Activated CD8-positive, alpha-beta T cell treated with anti-CD3 and anti-CD28 coated beads, Interleukin-2, amount 10 ng/mL, durations not matched to agents 7 days and 5 days (primary cell): ENCODE data around the gene JMJD1C. TPM values are rescaled to one million over a fixed set of nuclear protein-coding genes. Genes with fewer than 3 reads are reported as not detected.

Experiments
- ATAC-seq: fragments of 150-1000 bp; cut with Tn5 transposase; one replicate; pipeline ENCODE4 v1.10.0; 2021; ENCODE audit warnings: moderate library complexity
- CTCF ChIA-PET: fragments of 350-600 bp; sonication (Branson Sonifier 250); formaldehyde crosslinking; loops from one replicate; lab custom pipeline; 2021; ENCODE audit warnings: antibody characterized with exemption; lab: Charles Lee
- POLR2A ChIA-PET: fragments of 350-600 bp; sonication (Branson Sonifier 250); formaldehyde crosslinking; loops from one replicate; lab custom pipeline; 2021; ENCODE audit warnings: antibody characterized with exemption; lab: Charles Lee
- DNase-seq: peaks from one replicate; pipeline ENCODE4 v3.0.0-alpha.2; 2020
- H3K27ac Mint-ChIP-seq: one replicate; pipeline ENCODE4 v1.8.0; 2021; ENCODE audit warnings: mild to moderate bottlenecking, mixed read lengths
- H3K27me3 Mint-ChIP-seq: one replicate; pipeline ENCODE4 v1.8.0; 2021; ENCODE audit warnings: low read depth, mixed read lengths
- H3K36me3 Mint-ChIP-seq: one replicate; pipeline ENCODE4 v1.8.0; 2021; ENCODE audit warnings: low read depth, mixed read lengths
- H3K4me1 Mint-ChIP-seq: one replicate; pipeline ENCODE4 v1.8.0; 2021; ENCODE audit warnings: low read depth, mixed read lengths
- H3K4me3 Mint-ChIP-seq: one replicate; pipeline ENCODE4 v1.8.0; 2021; ENCODE audit warnings: mild to moderate bottlenecking, mixed read lengths
- H3K9me3 Mint-ChIP-seq: one replicate; pipeline ENCODE4 v1.8.0; 2022; ENCODE audit warnings: mixed read lengths; ENCODE audit not compliant: insufficient read depth
- total RNA-seq, 2 experiments: library from RNA; stranded (reverse); gene quantifications; one replicate each; pipeline ENCODE4 v1.2.3, GENCODE V29; 2021

JMJD1C gene
- total RNA-seq, 2 experiments from 2014 or later: 63.0 to 65.1 TPM

DNA sequence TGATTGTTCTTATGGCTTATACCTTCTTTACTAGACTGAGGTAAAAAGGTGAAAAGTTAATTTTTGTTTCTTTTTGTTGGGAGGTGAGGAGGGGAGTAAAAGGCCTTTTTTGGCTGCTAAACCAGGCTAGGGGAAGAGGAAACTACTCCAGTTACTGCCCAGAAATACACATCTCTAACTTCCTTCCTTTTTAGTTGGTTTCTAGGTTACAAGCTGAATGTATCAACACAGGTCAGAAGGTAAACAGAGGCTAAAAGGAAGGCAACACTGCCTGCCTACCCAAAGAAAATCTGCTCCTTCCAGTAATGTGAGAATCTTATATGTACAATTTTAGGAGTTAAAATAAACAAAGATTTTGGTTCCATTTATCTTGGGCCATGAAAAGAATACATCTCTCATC is 192.2 kb downstream of the JMJD1C start:
- H3K9me3 Mint-ChIP-seq: no peaks in the 10 kb centered on the region
- H3K27ac Mint-ChIP-seq: peak overlapping the region; percentile 79
- ChIA-PET CTCF (interaction anchor here (0.7 to 2.5 kb wide), 8 partner anchors 11 to 444 kb away, joined by 3 to 6 read pairs (median 3); no protein-coding TSS in a partner anchor), POLR2A (no interaction called here)
- H3K4me1 Mint-ChIP-seq: peaks cover 25% of the 10 kb centered on the region
- ATAC-seq (peak; percentile 31), DNase-seq (no peak)
- peaks cover 3% of the 10 kb centered on the region for H3K36me3 Mint-ChIP-seq
- H3K27me3 Mint-ChIP-seq: no peaks in the 10 kb centered on the region
- peak overlapping the region; percentile 55 for H3K4me3 Mint-ChIP-seq

- Mint-ChIP-seq H3K4me1 (peaks cover 18% of the 10 kb centered on the region), H3K4me3 (peak overlapping the region; percentile 97), H3K27ac (peak overlapping the region; percentile 99), H3K9me3 (no peaks in the 10 kb centered on the region), H3K36me3 (peaks cover 9% of the 10 kb centered on the region), H3K27me3 (no peaks in the 10 kb centered on the region)
- ChIA-PET CTCF (interaction anchor here (0.8 to 5.5 kb wide), 13 partner anchors 11 to 452 kb away, joined by 3 to 35 read pairs (median 6); partner anchors contain the start of gene EGR2), POLR2A (interaction anchor here (0.6 to 4.0 kb wide), 36 partner anchors 9 to 1367 kb away, joined by 3 to 31 read pairs (median 6); partner anchors contain the start of genes ADO, ARID5B, NRBF2 and REEP3)
- ATAC-seq (peak; percentile 94), DNase-seq (peak; percentile 91)
Observed at GRCh38 chr10:63268798-63269503, 196.8 kb downstream of the JMJD1C start.

- no peaks in the 10 kb centered on the region for H3K27me3 Mint-ChIP-seq
- peaks cover 12% of the 10 kb centered on the region for H3K4me1 Mint-ChIP-seq
- DNase-seq: no peak
- peak overlapping the region; percentile 99 for H3K27ac Mint-ChIP-seq
- no peaks in the 10 kb centered on the region for H3K9me3 Mint-ChIP-seq
- ChIA-PET CTCF (interaction anchor here (0.8 to 5.5 kb wide), 15 partner anchors 11 to 452 kb away, joined by 3 to 35 read pairs (median 6); partner anchors contain the start of gene EGR2), POLR2A (interaction anchor here (0.7 to 4.0 kb wide), 33 partner anchors 11 to 1221 kb away, joined by 3 to 31 read pairs (median 6); partner anchors contain the start of genes ADO, NRBF2 and REEP3)
- H3K36me3 Mint-ChIP-seq: peaks cover 9% of the 10 kb centered on the region
- H3K4me3 Mint-ChIP-seq: peak overlapping the region; percentile 97
- no peak for ATAC-seq
Observed at GRCh38 chr10:63268149-63268797, 197.5 kb downstream of the JMJD1C start.

GRCh38 chr10:63267414-63268148 is 198.2 kb downstream of the JMJD1C start:
- POLR2A ChIA-PET: interaction anchor here (0.9 to 4.0 kb wide), 12 partner anchors 10 to 453 kb away, joined by 3 to 31 read pairs (median 8); partner anchors contain the start of gene REEP3
- no peaks in the 10 kb centered on the region for H3K27me3 Mint-ChIP-seq
- peak overlapping the region; percentile 99 for H3K27ac Mint-ChIP-seq
- CTCF ChIA-PET: interaction anchor here (1.0 to 5.5 kb wide), 10 partner anchors 10 to 453 kb away, joined by 3 to 35 read pairs (median 6); no protein-coding TSS in a partner anchor
- H3K36me3 Mint-ChIP-seq: peaks cover 15% of the 10 kb centered on the region
- peaks cover 15% of the 10 kb centered on the region for H3K4me1 Mint-ChIP-seq
- DNase-seq (no peak), ATAC-seq (no peak)
- no peaks in the 10 kb centered on the region for H3K9me3 Mint-ChIP-seq
- peak overlapping the region; percentile 97 for H3K4me3 Mint-ChIP-seq

GRCh38 chr10:63266391-63267316 is 199.1 kb downstream of the JMJD1C start:
- CTCF ChIA-PET: interaction anchor here (1.2 to 5.5 kb wide), 6 partner anchors 11 to 454 kb away, joined by 3 to 35 read pairs (median 18); no protein-coding TSS in a partner anchor
- Mint-ChIP-seq H3K9me3 (no peaks in the 10 kb centered on the region), H3K4me1 (peaks cover 20% of the 10 kb centered on the region), H3K36me3 (peaks cover 22% of the 10 kb centered on the region), H3K4me3 (peak overlapping the region; percentile 97), H3K27me3 (no peaks in the 10 kb centered on the region), H3K27ac (peak overlapping the region; percentile 99)
- ATAC-seq (no peak), DNase-seq (no peak)
- POLR2A ChIA-PET: interaction anchor here (1.1 to 4.0 kb wide), 5 partner anchors 25 to 363 kb away, joined by 4 to 31 read pairs (median 14); no protein-coding TSS in a partner anchor

- DNase-seq: no peak
- CTCF ChIA-PET: interaction anchor here (1.4 to 3.7 kb wide), 3 partner anchors 10 to 99 kb away, joined by 3 to 16 read pairs (median 7); no protein-coding TSS in a partner anchor
- peak overlapping the region; percentile 88 for H3K27ac Mint-ChIP-seq
- no peaks in the 10 kb centered on the region for H3K27me3 Mint-ChIP-seq
- peaks cover 30% of the 10 kb centered on the region for H3K36me3 Mint-ChIP-seq
- no peaks in the 10 kb centered on the region for H3K9me3 Mint-ChIP-seq
- H3K4me1 Mint-ChIP-seq: peaks cover 29% of the 10 kb centered on the region
- ATAC-seq: no peak
- POLR2A ChIA-PET: interaction anchor here (1.5 to 4.0 kb wide), 2 partner anchors 25 to 364 kb away, joined by 5 to 31 read pairs; no protein-coding TSS in a partner anchor
- peak overlapping the region; percentile 97 for H3K4me3 Mint-ChIP-seq
Observed at GRCh38 chr10:63265683-63266235, 200.0 kb downstream of the JMJD1C start.

DNA sequence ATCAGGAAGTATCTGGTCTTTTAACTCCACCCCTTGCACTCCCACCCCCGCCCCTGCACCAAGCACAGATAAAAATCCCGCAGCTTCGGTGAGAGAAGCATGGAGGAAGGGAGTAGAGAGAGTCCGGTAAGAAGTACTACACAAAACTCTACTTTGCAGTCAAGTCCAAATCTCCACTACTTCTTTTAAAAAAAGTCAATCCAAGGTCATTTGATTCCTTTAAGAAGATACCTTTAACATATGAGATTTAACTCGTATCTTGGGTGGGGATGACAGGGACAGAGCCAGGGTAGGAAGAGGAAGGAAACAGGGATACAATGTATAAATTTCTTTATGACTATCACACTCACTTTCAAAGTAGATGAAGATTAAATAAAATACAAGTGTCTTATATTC is 200.6 kb downstream of the JMJD1C start:
- DNase-seq (peak; percentile 61), ATAC-seq (peak; percentile 24)
- H3K4me3 Mint-ChIP-seq: peak overlapping the region; percentile 85
- peak overlapping the region; percentile 88 for H3K27ac Mint-ChIP-seq
- ChIA-PET CTCF (interaction anchor here (0.9 to 1.4 kb wide), 2 partner anchors 9 to 48 kb away, joined by 3 read pairs; no protein-coding TSS in a partner anchor), POLR2A (interaction anchor here (0.6 to 1.5 kb wide), 2 partner anchors 24 to 257 kb away, joined by 3 to 5 read pairs; no protein-coding TSS in a partner anchor)
- H3K36me3 Mint-ChIP-seq: peaks cover 33% of the 10 kb centered on the region
- no peaks in the 10 kb centered on the region for H3K9me3 Mint-ChIP-seq
- H3K4me1 Mint-ChIP-seq: peaks cover 27% of the 10 kb centered on the region
- H3K27me3 Mint-ChIP-seq: no peaks in the 10 kb centered on the region

DNA sequence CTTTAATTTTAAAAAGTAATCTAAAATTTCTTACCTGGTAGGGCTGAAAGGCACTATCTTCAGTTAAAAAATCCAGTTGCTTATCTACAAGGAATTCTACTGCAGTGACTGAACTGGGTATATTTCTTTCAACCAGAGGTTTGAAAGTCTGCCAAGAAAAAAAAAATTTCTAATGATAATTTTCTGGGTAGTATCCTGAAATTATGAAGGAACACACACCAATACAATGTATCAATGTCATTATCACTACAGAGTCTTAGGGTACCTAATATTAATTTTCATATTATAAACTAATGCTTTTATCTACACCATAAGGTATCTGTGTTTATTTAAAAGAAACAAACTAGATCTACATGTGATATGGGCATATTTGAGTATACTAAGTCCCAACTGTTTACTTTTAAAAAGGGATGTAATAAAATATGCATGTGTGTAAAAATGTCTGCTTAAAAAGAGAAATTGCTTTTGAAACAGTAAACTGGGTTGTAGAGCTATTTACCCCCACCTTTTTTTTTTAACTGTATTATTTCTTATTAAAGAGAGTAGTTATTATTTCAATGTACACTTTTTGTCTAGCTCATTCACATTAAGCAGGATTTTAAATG is 201.1 kb downstream of the JMJD1C start:
- CTCF ChIA-PET: interaction anchor here (0.9 to 1.4 kb wide), 2 partner anchors 9 to 47 kb away, joined by 3 read pairs; no protein-coding TSS in a partner anchor
- peaks cover 28% of the 10 kb centered on the region for H3K4me1 Mint-ChIP-seq
- ATAC-seq: no peak

DNA sequence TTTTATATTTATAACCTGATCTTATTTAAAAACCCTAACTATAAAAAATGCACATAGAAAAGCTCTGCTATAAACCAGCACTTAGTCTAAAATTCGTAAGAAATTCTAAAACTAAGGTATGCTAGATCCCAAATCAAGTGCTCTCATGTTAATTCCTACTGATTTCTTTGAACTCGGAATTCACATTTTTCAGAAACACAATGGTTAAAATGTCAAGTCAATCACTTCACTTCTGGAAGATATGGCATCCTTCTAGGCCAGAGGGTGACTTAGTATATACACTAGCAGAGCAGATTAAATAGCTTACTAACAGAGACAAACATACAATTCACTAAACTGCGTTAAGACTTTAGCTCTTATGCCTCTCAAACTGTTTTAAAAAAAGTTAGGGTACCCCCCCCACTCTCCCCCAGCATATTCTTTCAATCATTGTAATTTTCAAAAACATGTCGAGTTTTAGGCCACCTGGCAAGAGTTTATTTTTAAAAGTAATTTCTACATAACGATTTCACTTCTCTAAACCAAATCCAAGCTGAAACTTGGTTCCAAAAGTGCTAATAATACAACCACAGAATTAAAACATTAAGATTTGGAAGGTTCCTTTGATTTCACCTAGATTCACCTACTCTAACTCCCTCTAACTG is 203.2 kb downstream of the JMJD1C start:
- Mint-ChIP-seq H3K36me3 (peaks cover 48% of the 10 kb centered on the region), H3K4me1 (peaks cover 49% of the 10 kb centered on the region), H3K9me3 (no peaks in the 10 kb centered on the region), H3K4me3 (peak overlapping the region; percentile 38), H3K27me3 (no peaks in the 10 kb centered on the region), H3K27ac (peak overlapping the region; percentile 25)
- DNase-seq: no peak
- no peak for ATAC-seq
- ChIA-PET POLR2A (interaction anchor here (1.0 to 1.1 kb wide), 2 partner anchors 26 to 367 kb away, joined by 3 to 4 read pairs; no protein-coding TSS in a partner anchor), CTCF (interaction anchor here (0.8 to 2.7 kb wide), 8 partner anchors 8 to 367 kb away, joined by 3 to 12 read pairs (median 6); no protein-coding TSS in a partner anchor)

More for the DNA sequence above, 201.1 kb downstream of the JMJD1C start:
- peak overlapping the region; percentile 88 for H3K27ac Mint-ChIP-seq
- peaks cover 35% of the 10 kb centered on the region for H3K36me3 Mint-ChIP-seq
- no peak for DNase-seq
- H3K9me3 Mint-ChIP-seq: no peaks in the 10 kb centered on the region
- peak overlapping the region; percentile 85 for H3K4me3 Mint-ChIP-seq
- POLR2A ChIA-PET: interaction anchor here (0.6 to 1.5 kb wide), 2 partner anchors 24 to 258 kb away, joined by 3 to 5 read pairs; no protein-coding TSS in a partner anchor
- no peaks in the 10 kb centered on the region for H3K27me3 Mint-ChIP-seq
